NT2/D1 (cell line): ENCODE measurements around the gene NIPSNAP3A.

ENCODE experiments used
- SUZ12 ChIP-seq: IDR thresholded peaks from 2 replicates; pipeline ENCODE4 v1.6.1; 2011; ENCODE audit not compliant: insufficient read length, insufficient read depth; ENCODE audit errors: extremely low read depth
- ZNF274 ChIP-seq: IDR thresholded peaks from 2 replicates; pipeline ENCODE4 v1.6.1; 2011; ENCODE audit warnings: mild to moderate bottlenecking, low read depth, low read length

- TF ChIP-seq ZNF274 (no peak), SUZ12 (no peak)
These were observed 55.4 kb downstream of the NIPSNAP3A start for GRCh38 chr9:104802906-104803305.
